Activated CD4-positive, alpha-beta T cell treated with anti-CD3 and anti-CD28 coated beads, Interleukin-2, amount 50 U/mL, for 4 hours (primary cell): ENCODE data around the gene NXPH3.

Experiments used
- DNase-seq, 2 experiments: peaks; one replicate each; pipeline ENCODE4 v3.0.0-alpha.2; 2020

Gene NXPH3

DNA sequence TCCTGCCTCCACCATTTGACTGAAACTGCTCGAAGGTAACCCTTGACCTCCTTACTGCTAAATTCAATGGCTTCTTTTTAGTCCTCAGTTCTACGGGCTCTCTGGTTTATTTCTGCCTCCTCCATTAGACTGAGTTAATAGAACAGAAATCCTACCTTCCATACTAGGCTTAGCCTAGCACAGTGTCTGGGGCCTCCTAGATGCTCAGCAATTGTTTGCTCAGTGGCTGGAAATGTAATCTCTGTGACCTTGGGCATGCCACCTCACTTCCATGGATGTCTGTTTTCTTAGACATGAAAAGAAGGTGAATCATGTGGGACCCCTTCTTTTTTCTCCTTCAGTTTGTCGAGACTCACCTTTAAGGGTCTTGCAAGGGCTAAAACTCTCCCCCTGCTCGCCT, 19.7 kb downstream of the NXPH3 start:
- no peak for DNase-seq

DNA sequence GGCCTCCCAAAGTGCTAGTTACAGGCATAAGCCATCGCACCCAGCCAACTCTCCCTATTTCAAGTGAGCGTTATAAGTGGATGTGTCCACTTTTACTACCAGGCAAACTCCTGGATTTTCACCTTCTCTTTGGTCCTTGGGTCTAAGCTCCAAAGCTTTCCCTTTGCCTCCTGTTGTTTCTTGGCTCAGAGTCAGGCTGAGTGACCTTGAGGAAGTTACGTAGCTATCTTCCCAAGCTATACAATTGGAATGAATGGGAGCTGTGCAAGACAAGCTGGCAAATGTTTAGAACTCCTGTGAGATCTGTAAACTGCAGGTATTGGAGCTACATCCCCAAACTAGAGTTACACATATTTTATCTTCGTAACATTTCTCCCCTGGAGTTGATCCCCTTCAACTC, 20.3 kb downstream of the NXPH3 start:
- DNase-seq = no peak

- no peak for DNase-seq
These were observed 21.1 kb downstream of the NXPH3 start for GRCh38 chr17:49596613-49597244.

DNA sequence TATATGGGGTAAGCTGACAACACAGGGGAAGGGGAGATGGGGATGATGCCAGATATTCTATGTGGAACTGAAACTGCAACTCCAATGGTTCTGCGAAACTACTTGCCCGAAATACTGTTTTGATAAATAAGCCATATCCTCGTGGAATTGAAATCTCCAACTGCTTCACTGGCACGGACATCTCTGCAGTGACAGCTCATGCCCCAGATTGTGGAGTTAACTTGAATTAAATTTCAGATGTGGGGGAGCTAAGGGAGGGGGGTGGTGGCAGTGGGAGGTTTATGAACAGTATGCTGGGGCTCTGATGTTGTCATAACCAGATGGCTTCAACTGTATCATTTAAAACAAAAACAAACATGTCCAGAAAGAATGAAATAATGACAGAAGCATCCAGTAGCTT, 21.8 kb downstream of the NXPH3 start:
- DNase-seq = no peak

DNA sequence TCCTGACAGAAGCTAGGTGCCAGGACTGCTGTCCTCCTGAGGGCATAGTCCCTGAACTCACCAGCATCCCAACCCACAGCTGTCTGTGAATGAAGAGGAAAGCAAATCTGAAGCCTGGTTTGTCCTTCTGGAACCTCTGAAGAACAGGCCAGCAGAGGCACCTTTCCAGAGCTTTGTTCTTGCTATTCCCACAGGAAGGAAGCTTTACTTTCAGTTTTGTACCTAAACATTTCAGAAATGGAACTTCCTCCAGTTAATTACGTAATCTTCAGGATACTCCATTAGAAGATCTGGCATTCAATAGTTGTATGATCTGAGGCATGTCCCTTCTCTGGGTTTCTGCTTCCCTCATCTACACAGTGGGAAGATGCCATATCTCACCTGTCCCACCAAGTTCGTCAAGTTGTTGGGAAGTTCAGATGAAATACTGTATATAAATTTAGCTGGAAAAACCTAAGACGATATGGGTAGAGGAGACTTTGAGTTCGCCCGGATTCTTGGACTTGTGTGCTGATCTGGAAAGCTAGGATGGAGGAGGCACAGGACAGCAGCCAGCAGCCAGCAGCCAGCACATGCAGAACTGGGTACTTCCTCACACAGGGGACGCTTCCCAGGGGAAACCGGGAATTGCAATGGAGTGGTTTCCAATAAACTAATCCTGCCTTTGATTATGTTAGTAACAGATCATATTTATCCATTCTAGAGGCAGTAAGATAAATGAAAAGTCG, 22.4 kb downstream of the NXPH3 start:
- no peak for DNase-seq

GRCh38 chr17:49598918-49599317, 23.2 kb downstream of the NXPH3 start:
- DNase-seq = no peak

- no peak for DNase-seq
These were observed 25.3 kb downstream of the NXPH3 start for GRCh38 chr17:49600949-49601348.

- no peak for DNase-seq
These were observed 27.1 kb downstream of the NXPH3 start for GRCh38 chr17:49602783-49603182.

- no peak for DNase-seq
These were observed 27.6 kb downstream of the NXPH3 start for GRCh38 chr17:49603238-49603637.

DNA sequence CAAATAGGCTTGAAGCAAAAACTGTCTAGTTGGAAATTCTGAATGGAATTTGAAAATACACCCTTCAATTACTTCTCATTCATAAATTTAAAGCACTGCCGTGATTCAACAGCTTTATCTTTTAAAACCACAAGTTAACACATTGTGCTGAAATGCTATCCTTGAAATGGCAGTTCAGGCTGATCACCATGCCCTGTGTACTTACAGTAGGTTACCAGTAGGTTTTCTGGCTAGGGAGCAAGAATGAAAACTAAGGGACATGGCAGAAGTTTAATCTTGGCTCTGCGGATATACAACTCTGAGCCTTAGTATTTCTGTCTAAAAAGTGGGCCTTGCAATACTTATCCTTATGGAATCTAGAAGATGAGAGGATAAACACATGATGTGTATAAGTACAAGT, 28.0 kb downstream of the NXPH3 start:
- no peak for DNase-seq

- no peak for DNase-seq
These were observed 28.7 kb downstream of the NXPH3 start for GRCh38 chr17:49604314-49604869.

DNA sequence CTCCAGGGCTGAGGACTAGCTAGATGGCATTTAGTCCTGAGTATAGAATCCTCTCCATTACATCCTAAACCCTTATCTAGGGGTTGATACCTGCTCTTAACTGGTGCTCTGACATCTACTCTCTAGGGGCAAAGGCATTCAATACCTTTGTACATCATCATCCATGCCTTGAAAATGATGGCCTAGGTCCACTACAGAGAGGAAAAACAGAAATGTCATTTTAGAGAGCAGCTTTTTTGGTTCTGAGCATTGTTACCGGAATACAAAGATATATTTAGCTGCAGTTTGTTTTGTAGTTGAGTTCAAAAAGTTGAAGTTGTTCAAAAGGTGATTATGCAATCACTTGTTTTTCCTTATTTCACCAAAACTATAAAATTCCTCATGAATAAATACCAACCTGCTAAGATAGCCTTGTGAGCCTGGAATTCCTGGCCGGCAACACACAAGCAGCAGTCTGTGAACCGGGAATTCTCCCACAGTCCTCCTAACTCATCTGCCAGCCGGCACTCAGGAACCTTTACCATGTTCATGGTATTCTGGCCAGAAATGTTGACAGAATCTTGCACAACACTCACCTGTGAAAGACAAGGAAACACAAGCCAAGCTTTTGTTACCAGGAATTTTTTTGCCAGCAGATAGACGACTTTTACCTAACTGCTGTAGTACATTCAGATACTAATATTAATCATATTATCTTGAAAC, 35.4 kb downstream of the NXPH3 start:
- DNase-seq = no peak

GRCh38 chr17:49612726-49613125, 37.1 kb downstream of the NXPH3 start:
- no peak for DNase-seq

GRCh38 chr17:49613182-49613800, 37.6 kb downstream of the NXPH3 start:
- no peak for DNase-seq

DNA sequence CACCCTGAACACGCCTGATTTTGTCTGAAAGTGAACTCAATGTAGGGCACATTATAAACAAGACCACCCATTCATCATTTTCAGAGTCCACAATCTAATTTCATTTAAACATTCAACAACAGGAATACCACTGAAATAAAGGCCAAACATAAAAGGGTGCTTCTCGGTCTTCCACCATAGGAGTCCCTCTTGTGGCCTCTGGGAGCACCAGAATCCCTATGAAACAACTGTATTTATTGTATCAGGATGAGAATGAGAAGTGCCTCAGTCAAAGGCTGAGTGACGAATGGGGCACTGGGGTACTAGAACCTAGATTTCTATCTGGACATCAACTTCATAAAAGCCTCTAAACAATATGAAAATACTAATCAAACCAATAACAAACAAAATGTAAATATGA, 40.4 kb downstream of the NXPH3 start:
- DNase-seq = no peak

DNA sequence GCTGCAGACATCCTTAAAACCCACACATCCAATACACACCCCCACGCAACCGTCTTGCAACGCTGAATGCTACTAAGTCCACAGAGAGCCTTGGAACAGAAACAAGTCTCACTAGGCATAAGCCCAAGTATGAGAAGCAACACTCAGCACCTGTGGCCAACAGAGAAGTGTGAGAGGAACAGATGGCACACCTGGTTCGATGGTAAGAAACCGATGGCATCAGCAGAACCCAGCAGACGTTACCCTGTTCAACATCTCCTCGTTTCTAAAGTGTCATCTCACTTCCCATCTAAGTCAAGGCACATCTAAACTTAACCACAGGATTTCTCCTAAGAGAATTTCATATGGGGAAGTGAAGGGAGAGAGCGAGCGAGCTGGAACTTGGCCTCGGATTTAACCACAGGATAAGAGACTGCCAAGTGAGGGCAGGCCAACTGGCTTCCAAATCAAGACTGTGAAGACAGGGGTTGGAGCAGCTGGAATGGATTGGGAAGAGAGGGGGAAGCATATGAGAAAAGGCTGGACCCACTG, 41.0 kb downstream of the NXPH3 start:
- DNase-seq = no peak

DNA sequence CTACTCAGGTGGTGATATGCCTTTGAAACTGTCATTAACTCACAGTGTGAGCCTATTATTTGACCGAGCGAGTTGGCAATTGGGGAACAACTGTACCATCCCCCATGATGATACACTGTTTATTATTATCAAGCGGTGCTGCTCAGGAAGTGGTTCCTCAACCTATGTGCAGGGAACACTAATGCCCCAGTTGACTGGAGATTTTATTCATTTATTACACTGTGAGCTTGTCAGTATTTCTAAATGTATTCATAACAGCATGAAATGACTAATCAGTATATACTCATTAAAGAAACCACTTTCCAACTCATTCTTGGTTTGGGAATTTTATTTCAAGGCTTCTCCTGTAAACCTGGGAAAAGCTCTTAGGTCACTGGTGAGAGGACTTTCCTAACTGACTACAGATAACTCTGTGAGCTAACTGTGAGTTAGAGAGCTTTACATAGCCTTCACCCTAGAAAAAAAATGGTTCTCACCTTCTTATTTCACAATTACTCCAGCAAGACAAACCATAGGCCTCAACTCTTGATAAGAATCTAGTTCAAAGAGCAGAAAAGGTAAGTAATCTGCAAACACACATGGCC, 42.4 kb downstream of the NXPH3 start:
- no peak for DNase-seq

DNA sequence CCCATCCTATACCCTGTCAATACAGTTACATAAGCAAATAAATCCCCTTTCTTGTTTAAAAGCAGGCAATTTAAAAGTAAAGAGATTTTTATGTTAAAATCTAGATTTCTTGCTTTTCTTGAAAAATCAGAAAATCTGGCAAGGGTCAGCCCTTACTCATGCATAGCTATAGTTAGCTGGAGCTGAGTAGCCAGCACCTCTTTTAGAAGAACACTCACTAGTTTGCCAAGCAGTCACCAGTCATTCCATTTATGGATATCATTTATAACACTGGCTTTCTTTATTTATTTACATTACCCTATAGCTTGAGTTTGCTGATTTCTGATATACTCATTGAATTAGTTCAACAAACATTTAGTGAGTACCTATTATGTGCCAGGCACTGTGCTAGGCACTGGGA, 45.7 kb downstream of the NXPH3 start:
- DNase-seq = no peak

- no peak for DNase-seq
These were observed 46.4 kb downstream of the NXPH3 start for GRCh38 chr17:49621946-49622529.

DNA sequence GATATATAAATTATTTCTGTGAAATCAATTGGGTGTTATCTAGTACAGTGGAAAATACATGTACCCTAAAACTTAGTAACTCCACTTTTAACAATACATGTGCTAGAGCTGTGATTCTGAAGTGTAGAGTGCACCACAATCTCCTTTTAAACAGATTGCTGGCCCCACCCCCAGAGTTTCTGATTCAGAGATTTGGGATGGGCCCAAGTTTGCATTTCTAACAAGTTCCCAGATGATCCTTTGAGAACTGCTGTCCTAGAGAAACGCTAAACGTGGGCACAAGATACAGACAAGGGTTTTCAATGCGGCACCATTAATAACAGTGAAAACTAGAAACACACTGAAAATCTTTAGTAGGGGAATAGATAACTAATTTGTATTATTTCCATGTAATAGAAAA, 49.2 kb downstream of the NXPH3 start:
- DNase-seq = no peak

DNA sequence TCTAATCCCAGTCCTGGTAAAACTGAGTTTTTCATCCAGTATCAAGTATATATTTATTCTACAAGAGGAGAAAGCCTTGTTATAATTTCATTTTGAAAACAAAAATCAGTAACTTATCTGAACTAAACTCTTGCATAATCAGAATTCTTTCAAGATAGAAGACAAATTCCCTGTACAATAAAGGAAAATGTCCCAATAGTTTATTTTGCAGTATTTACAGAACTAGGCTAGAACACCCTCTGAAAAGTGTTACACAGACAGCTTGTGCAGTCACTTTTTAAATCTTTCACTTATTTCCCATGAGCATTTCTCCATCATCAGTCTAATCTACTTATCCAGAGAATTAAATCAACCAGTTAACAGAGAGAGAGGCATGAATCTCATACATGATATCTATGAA, 53.8 kb downstream of the NXPH3 start:
- DNase-seq = no peak

GRCh38 chr17:49630113-49630900, 54.6 kb downstream of the NXPH3 start:
- DNase-seq = no peak
